Activated CD4-positive, alpha-beta T cell treated with anti-CD3 and anti-CD28 coated beads for 36 hours (primary cell): ENCODE measurements around the gene APOBR. TPM values are rescaled to one million over a fixed set of nuclear protein-coding genes. Genes with fewer than 3 reads are reported as not detected.
"Not testable (repeated sequence)": the region's sequence is repeated elsewhere in the genome, so short reads cannot be mapped to it uniquely, and the experiment has no call there.

Experiments
- ATAC-seq: fragments of 200-7000 bp; cut with Tn5 transposase; one replicate; pipeline ENCODE4 v1.10.0; 2021; ENCODE audit warnings: mild to moderate bottlenecking, moderate library complexity
- CTCF ChIA-PET: fragments of 350-600 bp; sonication (Branson Sonifier 250); formaldehyde crosslinking; loops from one replicate; lab custom pipeline; 2021; ENCODE audit warnings: antibody characterized with exemption; lab: Charles Lee
- POLR2A ChIA-PET: fragments of 350-600 bp; sonication (Branson Sonifier 250); formaldehyde crosslinking; loops from one replicate; lab custom pipeline; 2021; ENCODE audit warnings: antibody characterized with exemption, inconsistent platforms; lab: Charles Lee
- DNase-seq: peaks from one replicate; pipeline ENCODE4 v3.0.0-alpha.2; 2020
- H3K27ac Mint-ChIP-seq: one replicate; pipeline ENCODE4 v1.8.0; 2021; ENCODE audit warnings: mixed read lengths
- H3K27me3 Mint-ChIP-seq: one replicate; pipeline ENCODE4 v1.8.0; 2021; ENCODE audit warnings: mixed read lengths
- H3K36me3 Mint-ChIP-seq: one replicate; pipeline ENCODE4 v1.8.0; 2021; ENCODE audit warnings: low read depth, mixed read lengths
- H3K4me1 Mint-ChIP-seq: one replicate; pipeline ENCODE4 v1.8.0; 2021; ENCODE audit warnings: mixed read lengths
- H3K4me3 Mint-ChIP-seq: one replicate; pipeline ENCODE4 v1.8.0; 2021; ENCODE audit warnings: mild to moderate bottlenecking, moderate library complexity, mixed read lengths
- H3K9me3 Mint-ChIP-seq: one replicate; pipeline ENCODE4 v1.8.0; 2021; ENCODE audit warnings: low read depth, mixed read lengths
- intact Hi-C, 2 experiments: fragments of 100-400 bp; cut with DNase I in 1 of 2; cut with micrococcal nuclease in 1 of 2; formaldehyde crosslinking; loops; one replicate each; pipeline versions ENCODE4 v1.14.2 to v1.15.1; 2022 to 2024; cut with DNase I, micrococcal nuclease
- total RNA-seq, 2 experiments: library from RNA; stranded (reverse); gene quantifications; one replicate each; pipeline ENCODE4 v1.2.3, GENCODE V29; 2021

Gene APOBR
- total RNA-seq, 2 experiments from 2014 or later, result 1.8 to 2.4 TPM

DNA sequence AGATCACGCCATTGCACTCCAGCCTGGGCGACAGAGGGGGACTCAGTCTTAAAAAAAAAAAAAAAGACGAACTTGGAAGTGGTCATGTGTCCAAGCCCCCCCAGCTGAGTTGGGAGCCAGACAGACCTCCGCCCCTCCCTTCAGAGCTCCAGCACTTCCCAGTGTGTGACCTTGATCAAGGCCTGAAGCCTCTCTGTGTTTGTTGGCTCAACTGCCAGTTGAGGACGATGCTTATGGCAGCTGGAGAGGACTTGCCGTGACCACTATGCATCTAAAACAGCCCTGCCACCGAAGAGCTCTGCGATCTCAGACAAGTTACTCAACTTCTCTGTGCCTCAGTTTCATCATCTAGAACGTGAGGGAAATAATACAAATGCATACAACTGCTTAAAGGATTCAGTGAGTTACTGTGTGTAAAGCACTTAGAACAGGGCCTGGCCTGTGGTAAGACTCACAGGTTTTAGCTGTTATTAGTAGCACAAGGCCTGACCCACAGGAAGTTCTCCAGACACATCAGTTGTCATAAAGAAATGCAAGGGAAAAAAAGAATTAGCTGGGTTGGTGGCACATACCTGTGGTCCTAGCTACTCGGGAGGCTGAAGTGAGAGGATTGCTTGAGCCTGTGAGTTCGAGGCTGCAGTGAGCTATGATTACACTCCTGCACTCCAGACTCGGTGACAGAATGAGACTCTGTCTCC is 19.2 kb downstream of the APOBR start:
- CTCF ChIA-PET, result no interaction called here
- H3K27me3 Mint-ChIP-seq, result no peaks in the 10 kb centered on the region
- no peak overlapping the region for H3K4me3 Mint-ChIP-seq
- intact Hi-C loops, result no loop called here
- no peaks in the 10 kb centered on the region for H3K9me3 Mint-ChIP-seq
- no peak overlapping the region for H3K27ac Mint-ChIP-seq
- H3K4me1 Mint-ChIP-seq, result no peaks in the 10 kb centered on the region
- ATAC-seq (no peak), DNase-seq (no peak)
- H3K36me3 Mint-ChIP-seq, result no peaks in the 10 kb centered on the region
- POLR2A ChIA-PET, result no interaction called here

DNA sequence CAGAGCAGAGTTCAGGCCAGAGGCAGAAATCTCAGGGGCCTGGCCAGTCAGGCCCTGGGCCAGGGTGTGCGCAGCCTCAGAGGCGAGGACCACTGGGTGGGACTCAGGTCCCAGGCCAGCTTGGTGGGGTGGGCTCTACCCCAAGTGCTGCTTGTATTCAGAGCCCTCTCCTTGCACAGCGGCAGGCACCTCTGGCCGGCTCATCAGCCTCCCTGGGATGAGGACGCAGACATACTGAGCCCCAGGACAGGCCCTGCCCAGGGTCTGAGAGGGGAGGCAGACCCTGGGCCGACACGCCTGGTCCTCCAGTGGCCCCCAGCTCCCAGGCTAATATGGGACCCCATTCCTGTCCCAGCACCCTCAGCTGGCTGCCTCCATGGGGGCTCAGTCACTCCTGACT is 19.8 kb downstream of the APOBR start:
- POLR2A ChIA-PET, result no interaction called here

DNA sequence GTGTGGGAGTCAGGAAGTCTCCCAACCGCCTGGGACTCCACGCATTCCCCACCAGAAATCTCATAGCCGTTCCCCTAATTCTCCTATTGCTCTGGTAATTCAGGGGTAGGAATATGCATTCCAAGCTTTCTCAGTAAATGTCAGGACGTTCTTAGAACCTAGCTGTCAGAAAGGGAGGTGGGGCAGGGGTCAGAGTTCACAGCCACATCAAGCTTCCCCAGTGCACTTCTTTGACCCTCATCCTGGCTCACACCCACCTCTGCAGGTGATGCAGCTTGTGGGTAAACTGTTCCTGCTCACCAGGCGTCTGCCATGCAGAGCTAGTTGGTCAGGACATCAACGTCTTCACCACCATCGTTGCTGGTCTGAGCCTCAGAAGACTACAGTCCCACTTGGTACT is 26.2 kb downstream of the APOBR start:
- intact Hi-C loops, result no loop called here
- peaks cover 6% of the 10 kb centered on the region for H3K4me1 Mint-ChIP-seq
- ChIA-PET CTCF (no interaction called here), POLR2A (no interaction called here)
- H3K27ac Mint-ChIP-seq, result no peak overlapping the region
- no peaks in the 10 kb centered on the region for H3K36me3 Mint-ChIP-seq
- no peaks in the 10 kb centered on the region for H3K9me3 Mint-ChIP-seq
- no peak for ATAC-seq
- no peak overlapping the region for H3K4me3 Mint-ChIP-seq
- H3K27me3 Mint-ChIP-seq, result no peaks in the 10 kb centered on the region
- DNase-seq, result no peak

More for the DNA sequence above, 19.8 kb downstream of the APOBR start:
- Mint-ChIP-seq H3K36me3 (no peaks in the 10 kb centered on the region), H3K27ac (no peak overlapping the region), H3K4me1 (no peaks in the 10 kb centered on the region), H3K27me3 (no peaks in the 10 kb centered on the region), H3K9me3 (no peaks in the 10 kb centered on the region), H3K4me3 (no peak overlapping the region)
- DNase-seq (no peak), ATAC-seq (no peak)
- intact Hi-C loops, result no loop called here
- CTCF ChIA-PET, result interaction anchor here (0.5 kb wide), 1 partner anchor 11 kb away, joined by 3 read pairs; no protein-coding TSS in a partner anchor

DNA sequence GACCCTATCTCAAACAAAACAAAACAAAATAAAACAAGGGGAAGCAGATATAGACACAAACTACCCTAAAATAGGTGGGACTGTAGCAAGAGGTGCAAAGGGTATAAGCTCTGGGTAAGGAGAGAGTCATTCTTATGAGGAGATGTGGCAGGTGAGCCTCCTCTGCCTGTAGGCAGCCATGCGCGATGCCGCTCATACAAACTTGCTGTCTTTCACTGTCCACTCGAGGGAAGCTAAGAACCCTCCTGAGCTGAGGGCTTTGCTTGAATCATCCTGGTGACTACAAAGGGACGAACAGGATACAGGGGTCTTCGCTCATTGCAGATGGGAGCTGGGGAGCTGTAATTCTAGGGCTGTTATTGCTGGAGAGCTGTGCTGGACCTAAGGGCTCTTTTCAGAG is 27.0 kb downstream of the APOBR start:
- Mint-ChIP-seq H3K27me3 (no peaks in the 10 kb centered on the region), H3K9me3 (no peaks in the 10 kb centered on the region), H3K4me1 (peaks cover 6% of the 10 kb centered on the region), H3K4me3 (no peak overlapping the region), H3K36me3 (no peaks in the 10 kb centered on the region), H3K27ac (no peak overlapping the region)
- ATAC-seq, result no peak
- CTCF ChIA-PET, result no interaction called here
- POLR2A ChIA-PET, result no interaction called here
- no peak for DNase-seq
- intact Hi-C loops, result no loop called here

DNA sequence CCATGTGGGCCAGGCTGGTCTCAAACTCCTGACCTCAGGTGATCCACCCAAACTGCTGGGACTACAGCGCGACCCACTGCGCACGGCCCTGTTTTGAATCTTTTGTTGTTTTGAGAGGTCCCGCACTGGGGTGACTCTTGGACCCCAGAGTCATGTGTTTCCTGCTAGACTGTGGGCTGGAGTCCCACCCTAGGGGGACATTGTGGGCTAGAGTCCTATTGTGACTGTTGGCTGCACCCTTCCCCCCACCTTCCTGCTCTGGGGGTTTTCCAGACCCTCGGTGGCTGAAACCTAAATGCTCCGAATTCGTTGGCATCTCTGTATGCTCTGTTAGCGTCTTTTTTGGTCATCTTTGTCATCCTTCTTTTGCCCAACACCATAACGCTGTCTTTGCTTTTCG is 28.3 kb downstream of the APOBR start:
- Mint-ChIP-seq H3K27ac (no peak overlapping the region), H3K9me3 (no peaks in the 10 kb centered on the region), H3K36me3 (no peaks in the 10 kb centered on the region), H3K27me3 (no peaks in the 10 kb centered on the region), H3K4me1 (peaks cover 6% of the 10 kb centered on the region), H3K4me3 (no peak overlapping the region)
- POLR2A ChIA-PET, result no interaction called here
- no peak for ATAC-seq
- CTCF ChIA-PET, result no interaction called here
- no peak for DNase-seq
- intact Hi-C loops, result loop anchor here in 1 of 2 experiments (2.0 kb wide), 1 partner anchor 16 kb away; the partner anchor contains the start of gene NUPR1

DNA sequence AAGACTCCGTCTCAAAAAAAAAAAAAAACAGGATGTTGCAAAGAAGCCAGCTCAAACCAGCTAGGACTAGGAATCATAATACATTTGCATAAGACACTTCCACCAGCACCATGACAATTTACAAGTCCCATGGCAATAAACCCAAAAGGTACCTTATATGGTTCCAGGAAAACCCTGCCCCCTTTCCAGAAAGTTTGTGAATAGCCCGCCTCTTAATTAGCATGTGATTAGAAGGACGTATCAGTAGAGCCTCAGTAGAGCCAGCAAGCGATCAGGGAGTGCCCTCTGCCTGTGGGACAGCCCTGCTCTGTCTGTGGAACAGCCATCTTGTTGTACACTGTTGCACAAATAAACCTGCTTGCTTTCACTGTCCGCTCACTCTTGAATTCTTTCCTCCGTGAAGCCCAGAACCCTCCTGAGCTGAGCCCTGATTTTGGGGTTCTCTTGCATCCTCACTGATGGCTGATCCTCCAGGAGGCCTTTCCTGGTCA is 30.3 kb downstream of the APOBR start:
- peaks cover 6% of the 10 kb centered on the region for H3K4me1 Mint-ChIP-seq
- CTCF ChIA-PET, result no interaction called here
- peak; percentile 69 for ATAC-seq
- H3K27ac Mint-ChIP-seq, result peak overlapping the region; percentile 29
- intact Hi-C loops, result no loop called here
- no peaks in the 10 kb centered on the region for H3K27me3 Mint-ChIP-seq
- DNase-seq, result peak; percentile 23
- H3K9me3 Mint-ChIP-seq, result no peaks in the 10 kb centered on the region
- H3K4me3 Mint-ChIP-seq, result no peak overlapping the region
- no peaks in the 10 kb centered on the region for H3K36me3 Mint-ChIP-seq
- POLR2A ChIA-PET, result interaction anchor here (0.7 kb wide), 1 partner anchor 33 kb away, joined by 4 read pairs; no protein-coding TSS in a partner anchor

DNA sequence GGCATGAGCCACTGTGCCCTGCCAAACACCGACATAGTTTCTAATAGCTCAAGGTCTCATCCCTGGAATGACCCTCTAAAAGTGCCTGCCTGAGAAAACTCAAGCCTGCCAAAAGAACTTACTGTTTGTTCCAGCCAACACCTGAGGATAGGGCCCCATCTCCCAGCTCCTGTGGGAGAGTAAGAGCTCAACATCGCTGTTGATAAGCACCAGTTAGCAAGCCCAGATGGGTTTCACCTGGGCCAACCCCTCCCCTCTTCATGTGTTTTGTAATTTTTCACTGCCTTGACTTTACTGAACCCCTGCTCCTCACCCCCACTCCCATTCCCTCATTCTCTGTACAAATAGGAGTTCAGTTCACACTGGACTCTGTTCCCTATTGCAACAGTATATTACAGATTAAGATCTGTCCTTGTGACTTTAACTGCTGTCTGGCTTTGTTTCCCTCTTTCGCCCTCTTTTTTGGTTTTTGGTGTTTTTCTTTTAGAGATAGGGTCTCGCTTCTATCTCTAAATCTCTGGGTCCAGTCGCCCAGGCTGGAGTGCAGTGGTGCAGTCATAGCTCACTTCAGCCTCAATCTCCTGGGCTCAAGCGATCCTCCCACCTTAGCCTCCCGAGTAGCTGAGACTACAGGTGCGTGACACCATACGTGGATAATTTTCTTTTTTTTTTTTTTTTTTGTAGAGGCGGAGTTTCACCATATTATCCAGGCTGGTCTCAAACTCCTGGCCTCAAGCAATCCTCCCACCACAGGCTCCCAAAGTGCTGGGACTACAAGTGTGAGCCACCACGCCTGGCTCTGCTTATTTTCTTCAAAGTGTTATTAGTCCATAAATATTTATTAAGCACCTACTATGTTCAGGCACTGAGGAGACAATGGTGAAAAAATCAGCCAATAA is 32.0 kb downstream of the APOBR start:
- DNase-seq (no peak), ATAC-seq (no peak)
- CTCF ChIA-PET, result no interaction called here
- Mint-ChIP-seq H3K36me3 (no peaks in the 10 kb centered on the region), H3K4me1 (peaks cover 6% of the 10 kb centered on the region), H3K9me3 (no peaks in the 10 kb centered on the region), H3K27me3 (no peaks in the 10 kb centered on the region), H3K4me3 (no peak overlapping the region), H3K27ac (no peak overlapping the region)
- intact Hi-C loops, result no loop called here
- POLR2A ChIA-PET, result no interaction called here

DNA sequence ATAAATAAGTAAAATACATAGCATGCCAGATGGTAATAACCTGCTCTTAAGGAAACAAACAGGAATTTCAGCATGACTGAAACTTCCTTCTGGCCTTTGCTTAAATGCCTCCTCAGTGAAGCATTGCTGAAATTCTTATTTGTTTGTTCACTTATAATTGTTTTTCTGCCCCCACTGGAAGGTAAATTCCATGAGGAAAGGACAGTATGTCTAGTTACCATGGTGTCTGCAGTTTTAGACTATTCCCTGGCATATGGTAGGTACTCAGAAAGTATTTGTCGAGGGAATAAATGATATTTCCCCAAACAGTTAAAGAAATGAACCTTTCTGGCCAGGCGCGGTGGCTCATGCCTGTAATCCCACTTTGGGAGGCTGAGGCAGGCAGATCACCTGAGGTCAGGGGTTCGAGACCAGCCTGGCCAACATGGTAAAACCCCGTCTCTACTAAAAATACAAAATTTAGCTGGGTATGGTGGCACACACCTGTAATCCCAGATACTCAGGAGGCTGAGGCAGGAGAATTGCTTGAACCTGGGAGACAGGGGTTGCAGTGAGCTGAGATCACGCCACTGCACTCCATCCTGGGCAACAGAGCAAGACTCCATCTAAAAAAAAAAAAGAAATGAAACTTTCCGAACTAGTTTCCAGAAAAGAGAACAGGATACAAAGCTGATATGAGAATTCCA is 32.8 kb downstream of the APOBR start:
- H3K4me3 Mint-ChIP-seq, H3K9me3 Mint-ChIP-seq, DNase-seq, ATAC-seq, H3K27me3 Mint-ChIP-seq, H3K36me3 Mint-ChIP-seq, CTCF ChIA-PET, H3K27ac Mint-ChIP-seq, intact Hi-C loops, POLR2A ChIA-PET, H3K4me1 Mint-ChIP-seq: not testable (repeated sequence)

DNA sequence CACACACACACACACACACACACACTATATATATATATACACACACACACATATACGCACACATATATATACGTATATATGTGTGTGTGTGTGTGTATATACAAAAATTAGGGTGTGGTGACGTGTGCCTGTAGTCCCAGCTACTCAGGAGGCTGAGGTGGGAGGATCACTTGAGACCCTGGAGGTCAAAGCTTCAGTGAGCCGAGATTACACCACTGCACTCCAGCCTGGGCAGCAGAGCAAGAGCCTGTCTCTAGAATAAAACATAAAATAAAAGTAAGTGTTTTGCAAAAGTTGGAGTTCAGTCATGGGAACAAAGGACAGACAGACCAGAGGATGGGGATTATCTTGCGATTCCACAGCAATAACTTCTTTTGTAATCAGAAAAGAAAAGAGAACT is 33.5 kb downstream of the APOBR start:
- peaks cover 10% of the 10 kb centered on the region for H3K4me1 Mint-ChIP-seq
- ChIA-PET POLR2A (no interaction called here), CTCF (no interaction called here)
- DNase-seq, result no peak
- no peak for ATAC-seq
- H3K9me3 Mint-ChIP-seq, result no peaks in the 10 kb centered on the region
- no peaks in the 10 kb centered on the region for H3K27me3 Mint-ChIP-seq
- no peak overlapping the region for H3K4me3 Mint-ChIP-seq
- intact Hi-C loops, result no loop called here
- no peak overlapping the region for H3K27ac Mint-ChIP-seq
- no peaks in the 10 kb centered on the region for H3K36me3 Mint-ChIP-seq

DNA sequence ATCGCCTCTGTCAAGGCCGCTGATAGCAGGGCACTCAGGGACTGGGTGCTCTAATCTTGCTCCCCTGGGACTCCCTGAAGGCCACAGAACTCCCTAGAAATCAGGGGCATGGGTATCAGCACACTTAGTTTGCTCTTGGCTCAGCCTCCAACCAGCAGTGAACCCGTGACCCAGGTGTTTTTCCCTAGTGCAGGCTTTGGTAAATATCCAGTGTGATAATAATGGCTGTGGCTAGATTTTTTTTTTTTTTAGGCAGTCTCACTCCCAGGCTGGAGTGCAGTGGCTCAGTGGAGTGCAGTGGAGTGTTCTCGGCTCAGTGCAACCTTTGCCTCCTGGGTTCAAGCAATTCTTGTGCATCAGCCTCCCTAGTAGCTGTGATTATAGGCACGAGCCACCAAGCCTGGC is 34.0 kb downstream of the APOBR start:
- H3K27ac Mint-ChIP-seq, result no peak overlapping the region

DNA sequence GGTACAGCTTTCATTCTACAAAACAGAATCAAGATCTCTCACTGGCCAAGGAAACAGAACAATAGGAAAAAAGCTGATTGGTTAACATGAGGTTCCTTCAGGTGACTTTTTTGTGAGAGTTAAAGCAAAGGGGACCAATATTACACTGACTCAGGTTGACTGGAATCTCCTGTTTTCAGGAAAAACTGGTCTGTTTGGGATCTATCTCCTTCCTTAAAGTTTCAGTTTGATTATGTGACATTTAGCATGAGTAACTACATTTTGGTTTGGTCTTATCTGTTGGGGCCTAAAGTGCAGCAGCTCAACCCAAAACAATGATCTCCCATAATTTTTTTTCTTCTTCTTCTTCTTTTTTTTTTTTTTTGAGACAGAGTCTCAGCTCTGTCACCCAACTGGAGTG is 34.7 kb downstream of the APOBR start:
- POLR2A ChIA-PET, result interaction anchor here (0.7 kb wide), 1 partner anchor 66 kb away, joined by 3 read pairs; no protein-coding TSS in a partner anchor
- CTCF ChIA-PET, result interaction anchor here (0.6 kb wide), 1 partner anchor 292 kb away, joined by 3 read pairs; no protein-coding TSS in a partner anchor
- ATAC-seq (no peak), DNase-seq (no peak)
- Mint-ChIP-seq H3K36me3 (no peaks in the 10 kb centered on the region), H3K9me3 (no peaks in the 10 kb centered on the region), H3K27me3 (no peaks in the 10 kb centered on the region), H3K4me1 (peaks cover 15% of the 10 kb centered on the region), H3K27ac (no peak overlapping the region), H3K4me3 (no peak overlapping the region)
- intact Hi-C loops, result no loop called here

More for the DNA sequence above, 34.0 kb downstream of the APOBR start:
- ATAC-seq (no peak), DNase-seq (no peak)
- ChIA-PET CTCF (interaction anchor here (0.6 kb wide), 1 partner anchor 291 kb away, joined by 3 read pairs; no protein-coding TSS in a partner anchor), POLR2A (interaction anchor here (0.7 kb wide), 1 partner anchor 67 kb away, joined by 3 read pairs; no protein-coding TSS in a partner anchor)
- peaks cover 10% of the 10 kb centered on the region for H3K4me1 Mint-ChIP-seq
- H3K4me3 Mint-ChIP-seq, result no peak overlapping the region
- H3K27me3 Mint-ChIP-seq, result no peaks in the 10 kb centered on the region
- H3K36me3 Mint-ChIP-seq, result no peaks in the 10 kb centered on the region
- intact Hi-C loops, result no loop called here
- H3K9me3 Mint-ChIP-seq, result no peaks in the 10 kb centered on the region
